Stimulated activated CD4-positive, alpha-beta T cell treated with anti-CD3 and anti-CD28 coated beads, Interleukin-2, amount 100 ng/mL, for 24 hours (primary cell): ENCODE results near the gene CCDC138.

ENCODE experiments used
- DNase-seq, 2 donors: peaks; one replicate each; pipeline ENCODE4 v3.0.0-alpha.2; 2020

Gene CCDC138

GRCh38 chr2:108825736-108826135 lies 39.2 kb downstream of the CCDC138 start:
- no peak for DNase-seq

- no peak for DNase-seq
Observed at GRCh38 chr2:108829578-108830310, 43.2 kb downstream of the CCDC138 start.

GRCh38 chr2:108833219-108833618 lies 46.6 kb downstream of the CCDC138 start:
- no peak for DNase-seq

- DNase-seq = no peak
Observed at GRCh38 chr2:108834620-108835019, 48.0 kb downstream of the CCDC138 start.

GRCh38 chr2:108835040-108835439 lies 48.5 kb downstream of the CCDC138 start:
- no peak for DNase-seq

- DNase-seq = no peak
Observed at GRCh38 chr2:108837198-108837597, 50.6 kb downstream of the CCDC138 start.

- DNase-seq = no peak
Observed at GRCh38 chr2:108841506-108841905, 54.9 kb downstream of the CCDC138 start.

- no peak for DNase-seq
Observed at GRCh38 chr2:108845923-108846322, 59.4 kb downstream of the CCDC138 start.

- DNase-seq = no peak
Observed at GRCh38 chr2:108847000-108847399, 60.4 kb downstream of the CCDC138 start.

- no peak for DNase-seq
Observed at GRCh38 chr2:108852375-108852774, 65.8 kb downstream of the CCDC138 start.

GRCh38 chr2:108853421-108853820 lies 66.8 kb downstream of the CCDC138 start:
- no peak for DNase-seq

GRCh38 chr2:108854484-108854883 lies 67.9 kb downstream of the CCDC138 start:
- no peak for DNase-seq

GRCh38 chr2:108855194-108855593 lies 68.6 kb downstream of the CCDC138 start:
- no peak for DNase-seq

- DNase-seq = no peak
Observed at GRCh38 chr2:108858894-108859293, 72.3 kb downstream of the CCDC138 start.

GRCh38 chr2:108866041-108866440 lies 79.5 kb downstream of the CCDC138 start:
- no peak for DNase-seq

- no peak for DNase-seq
Observed at GRCh38 chr2:108868911-108869310, 82.3 kb downstream of the CCDC138 start.

GRCh38 chr2:108869542-108869941 lies 83.0 kb downstream of the CCDC138 start:
- DNase-seq = no peak

- DNase-seq = no peak
Observed at GRCh38 chr2:108870069-108870644, 83.6 kb downstream of the CCDC138 start.

GRCh38 chr2:108877506-108877905 lies 90.9 kb downstream of the CCDC138 start:
- no peak for DNase-seq

- DNase-seq = no peak
Observed at GRCh38 chr2:108878276-108878675, 91.7 kb downstream of the CCDC138 start.

GRCh38 chr2:108884619-108885018 lies 98.0 kb downstream of the CCDC138 start:
- no peak for DNase-seq

GRCh38 chr2:108889907-108890306 lies 103.3 kb downstream of the CCDC138 start:
- DNase-seq = no peak

GRCh38 chr2:108893277-108893676 lies 106.7 kb downstream of the CCDC138 start:
- no peak for DNase-seq

GRCh38 chr2:108894766-108895165 lies 108.2 kb downstream of the CCDC138 start:
- no peak for DNase-seq

GRCh38 chr2:108895188-108895587 lies 108.6 kb downstream of the CCDC138 start:
- no peak for DNase-seq
